M059J (cell line): Measurements from ENCODE around the gene NLN. TPM values are rescaled to one million over a fixed set of nuclear protein-coding genes. Genes with fewer than 3 reads are reported as not detected.

Experiments
- DNase-seq: peaks from one replicate; pipeline ENCODE4 v3.0.0-alpha.2; 2012; ENCODE audit warnings: low read depth
- total RNA-seq: library from RNA; depleted of rRNA; stranded (reverse); fragments of >200 nt; shearing (Covaris generic); gene quantifications from 2 replicates; pipeline ENCODE4 v1.2.3, GENCODE V29; 2014; rRNA removed

NLN gene
- total RNA-seq, 1 experiment from 2014 or later: 27.9 TPM

DNA sequence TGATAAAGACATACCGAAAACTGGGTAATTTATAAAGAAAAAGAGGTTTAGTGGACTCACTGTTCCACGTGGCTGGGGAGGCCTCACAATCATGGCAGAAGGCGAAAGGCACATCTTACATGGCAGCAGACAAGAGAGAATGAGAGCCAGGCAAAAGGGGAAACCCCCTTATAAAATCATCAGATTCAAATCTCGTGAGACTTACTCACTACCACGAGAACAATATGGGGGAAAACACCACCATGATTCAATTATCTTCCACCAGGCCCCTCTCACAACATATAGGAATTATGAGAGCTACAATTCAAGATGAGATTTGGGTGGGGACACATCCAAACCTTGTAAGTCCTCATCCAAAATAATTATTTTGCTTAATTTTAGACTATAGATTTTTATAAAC, 149.8 kb downstream of the NLN start:
- DNase-seq: peak; percentile 31

DNA sequence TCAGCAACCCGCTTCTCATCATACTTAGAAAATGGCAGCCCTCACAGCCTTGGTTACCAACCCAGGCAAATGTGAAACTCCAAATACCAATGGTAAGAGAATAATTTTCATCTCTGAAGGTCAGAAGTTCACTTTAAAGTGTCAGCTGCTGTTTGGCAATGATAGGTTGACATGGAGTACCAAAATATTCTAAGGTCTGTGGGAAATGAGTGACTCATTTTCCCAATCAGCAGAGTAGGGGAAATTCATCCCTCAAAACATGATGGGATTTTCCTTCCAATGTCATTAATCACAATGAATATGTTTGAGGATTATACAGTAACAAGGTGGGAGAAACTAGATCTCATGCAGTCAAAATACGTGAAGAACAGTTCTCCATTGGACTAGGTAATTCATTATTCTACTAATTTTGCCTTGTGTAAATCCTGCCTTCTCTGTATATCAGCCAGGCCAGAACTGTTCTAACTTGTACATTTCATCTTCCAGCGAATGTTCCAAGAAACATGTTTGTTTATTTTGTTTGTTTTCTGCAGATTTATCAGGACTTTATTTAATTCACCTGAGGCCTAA, 151.3 kb downstream of the NLN start:
- peak; percentile 89 for DNase-seq

DNA sequence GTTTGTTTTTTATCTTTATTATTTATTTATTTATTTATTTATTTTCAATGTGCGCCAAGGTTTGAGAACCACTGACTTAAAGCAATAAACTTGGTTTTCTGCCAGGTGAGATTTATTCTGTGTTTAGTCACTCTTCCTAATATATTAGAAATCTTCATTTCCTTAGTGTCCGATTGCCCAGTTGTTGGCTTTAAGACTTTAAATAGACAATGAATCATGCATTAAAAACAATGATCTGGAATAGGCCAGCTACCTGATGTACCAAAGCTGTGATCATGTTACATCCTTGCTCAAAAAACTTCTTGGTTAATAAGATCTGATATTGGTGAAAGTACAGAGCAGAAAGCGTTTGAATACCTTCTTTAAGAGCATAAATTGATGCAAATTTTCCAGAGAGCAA, 152.2 kb downstream of the NLN start:
- peak; percentile 79 for DNase-seq

DNA sequence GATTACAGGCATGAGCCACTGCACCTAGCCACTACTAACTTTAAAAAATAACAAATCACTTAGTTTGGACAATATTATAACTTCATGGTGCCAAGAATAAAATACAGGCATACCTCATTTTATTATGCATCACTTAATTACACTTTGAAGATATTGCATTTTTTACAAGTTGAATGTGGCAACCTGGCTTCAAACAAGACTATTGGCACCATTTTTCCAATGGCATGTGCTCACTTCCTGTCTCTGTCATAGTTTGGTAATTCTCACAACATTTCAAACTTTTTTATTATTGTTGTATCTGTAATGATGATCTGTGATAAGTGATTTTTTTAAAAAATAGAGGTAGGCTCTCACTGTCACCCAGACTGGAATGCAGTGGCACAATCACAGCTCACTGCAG, 154.5 kb downstream of the NLN start:
- no peak for DNase-seq

DNA sequence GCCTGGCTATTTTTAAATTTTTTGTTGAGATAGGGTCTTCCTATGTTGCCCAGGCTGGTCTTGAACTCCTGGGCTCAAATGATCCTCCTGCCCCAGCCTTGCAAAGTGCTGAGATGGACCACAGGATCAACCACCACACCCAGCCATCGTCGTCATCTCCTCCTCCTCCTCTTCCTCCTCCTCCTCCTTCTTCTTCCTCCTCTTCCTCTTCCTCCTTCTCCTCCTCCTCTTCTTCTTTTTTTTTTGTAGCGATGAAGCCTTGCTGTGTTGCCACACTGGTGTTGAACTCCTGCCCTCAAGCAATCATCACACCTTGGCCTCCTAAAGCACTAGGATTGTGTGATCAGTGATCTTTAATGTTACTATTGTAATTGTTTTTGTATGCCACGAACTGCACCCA, 155.0 kb downstream of the NLN start:
- no peak for DNase-seq

Other genes with a start within 250 kb of the NLN start
- gene ADAMTS6, start 240.3 kb upstream of the NLN start, total RNA-seq: 16.5 and 18.9 TPM in 2 replicates
- gene CENPK, start 159.0 kb upstream of the NLN start, total RNA-seq: 18.5 and 31.3 TPM in 2 replicates
- 21.5 and 29.0 TPM in 2 replicates for gene PPWD1, start 158.9 kb upstream of the NLN start, total RNA-seq
- 6.3 and 13.0 TPM in 2 replicates for gene TRIM23, start 97.9 kb upstream of the NLN start, total RNA-seq
- 5.6 and 7.9 TPM in 2 replicates for gene SHLD3, start 97.2 kb upstream of the NLN start, total RNA-seq
- gene TRAPPC13, start 97.2 kb upstream of the NLN start, total RNA-seq: 27.8 and 39.3 TPM in 2 replicates
- 3.3 and 5.1 TPM in 2 replicates for gene SGTB, start 96 bp upstream of the NLN start, total RNA-seq
- gene ERBIN, start 204.4 kb downstream of the NLN start, total RNA-seq: 76.9 and 98.6 TPM in 2 replicates